HepG2 (cell line): ENCODE measurements around the gene PPOX. TPM values are rescaled to one million over a fixed set of nuclear protein-coding genes. Genes with fewer than 3 reads are reported as not detected.

ENCODE experiments used
- ATF2 ChIP-seq: sonication (generic); formaldehyde crosslinking; IDR thresholded peaks from 2 replicates; pipeline ENCODE4 v1.4.0; 2020; ENCODE audit warnings: missing genetic modification reagents
- CEBPG ChIP-seq: IDR thresholded peaks from 2 replicates; pipeline ENCODE4 v1.6.1; 2016
- CREM ChIP-seq, 2 experiments: sonication (generic) in 1 of 2; formaldehyde crosslinking in 1 of 2; IDR thresholded peaks; 2 replicates each; pipeline versions ENCODE4 v1.4.0 to v1.6.1; 2016 to 2020; ENCODE audit warnings: antibody characterized with exemption in 1 of 2, mild to moderate bottlenecking in 1 of 2, missing genetic modification reagents in 1 of 2
- KDM6A ChIP-seq: IDR thresholded peaks from 2 replicates; pipeline ENCODE4 v1.6.1; 2016; ENCODE audit warnings: low read depth
- MTF2 ChIP-seq: sonication (generic); formaldehyde crosslinking; IDR thresholded peaks from 2 replicates; pipeline ENCODE4 v1.5.0; 2020; ENCODE audit warnings: missing genetic modification reagents, borderline replicate concordance
- PRDM15 ChIP-seq: sonication (generic); formaldehyde crosslinking; IDR thresholded peaks from 2 replicates; pipeline ENCODE4 v1.4.0; 2020; ENCODE audit warnings: missing genetic modification reagents
- RARA ChIP-seq: IDR thresholded peaks from 2 replicates; pipeline ENCODE4 v1.6.1; 2016; ENCODE audit warnings: missing genetic modification reagents, missing compliant biosample characterization
- RFX3 ChIP-seq: IDR thresholded peaks from 2 replicates; pipeline ENCODE4 v1.6.1; 2016; ENCODE audit warnings: missing biosample characterization, missing genetic modification reagents
- RNF2 ChIP-seq: fragments of 450-650 bp; conservative IDR thresholded peaks from 2 replicates; pipeline ENCODE4 v1.6.1; 2016; ENCODE audit warnings: low read depth
- TOPORS ChIP-seq: sonication (generic); formaldehyde crosslinking; IDR thresholded peaks from 2 replicates; pipeline ENCODE4 v1.8.0; 2023; ENCODE audit warnings: mild to moderate bottlenecking, missing genetic modification reagents
- TP53 ChIP-seq: sonication (generic); formaldehyde crosslinking; conservative IDR thresholded peaks from 2 replicates; pipeline ENCODE4 v1.4.0; 2020; ENCODE audit warnings: missing genetic modification reagents
- U2AF2 ChIP-seq: fragments of 200-400 bp; formaldehyde crosslinking; IDR thresholded peaks from 2 replicates; pipeline ENCODE4 v1.6.1; 2017; ENCODE audit warnings: low read depth, mild to moderate bottlenecking, low read length
- YEATS4 ChIP-seq: sonication (generic); formaldehyde crosslinking; IDR thresholded peaks from 2 replicates; pipeline ENCODE4 v1.4.0; 2020; ENCODE audit warnings: missing genetic modification reagents, borderline replicate concordance
- ZNF672 ChIP-seq: sonication (generic); formaldehyde crosslinking; IDR thresholded peaks from 2 replicates; pipeline ENCODE4 v1.8.1; 2022; ENCODE audit warnings: missing genetic modification reagents
- ZNF841 ChIP-seq: sonication (generic); formaldehyde crosslinking; IDR thresholded peaks from 2 replicates; pipeline ENCODE4 v1.8.1; 2023; ENCODE audit warnings: missing genetic modification reagents, borderline replicate concordance
- polyA plus RNA-seq, 8 experiments: library from polyadenylated mRNA; depleted of rRNA in 3 of 8; stranded (reverse) in 7 of 8; unstranded in 1 of 8; fragments of >200 nt; fragmentation: Illumina TruSeq in 4 of 8; extraction: Trizol in 4 of 8; gene quantifications; 2 replicates each; pipeline versions ENCODE4 v1.2.1 to v1.2.3, GENCODE V29; 2011 to 2016; ENCODE audit warnings: low read depth in 4 of 8, missing spikeins in 1 of 8, mixed read lengths in 1 of 8; ENCODE audit not compliant: insufficient read depth in 1 of 8
- total RNA-seq, 5 experiments: library from RNA; depleted of rRNA; stranded (reverse); fragments of >200 nt; fragmentation: Illumina TruSeq; extraction: Trizol; gene quantifications; 2 replicates each; pipeline ENCODE4 v1.2.3, GENCODE V29; 2016; ENCODE audit warnings: low read depth in 1 of 5
- TF ChIP-seq, protein P1 (sequence below): fragments of 450-650 bp; IDR thresholded peaks from 2 replicates; pipeline ENCODE4 v1.6.1; 2017
- TF ChIP-seq, protein P2 (sequence below): sonication (generic); IDR thresholded peaks from 2 replicates; pipeline ENCODE4 v1.6.1; 2016; ENCODE audit warnings: low read depth, borderline replicate concordance
- TF ChIP-seq, protein P3 (sequence below): sonication (generic); formaldehyde crosslinking; IDR thresholded peaks from 2 replicates; pipeline ENCODE4 v1.5.0; 2020; ENCODE audit warnings: missing genetic modification reagents

The PPOX gene
- total and polyA plus RNA-seq, 2 of the 13 experiments (the other 11 are each of a cell fraction or from before 2014, with no cell fraction given): 15.5 to 27.7 TPM

DNA sequence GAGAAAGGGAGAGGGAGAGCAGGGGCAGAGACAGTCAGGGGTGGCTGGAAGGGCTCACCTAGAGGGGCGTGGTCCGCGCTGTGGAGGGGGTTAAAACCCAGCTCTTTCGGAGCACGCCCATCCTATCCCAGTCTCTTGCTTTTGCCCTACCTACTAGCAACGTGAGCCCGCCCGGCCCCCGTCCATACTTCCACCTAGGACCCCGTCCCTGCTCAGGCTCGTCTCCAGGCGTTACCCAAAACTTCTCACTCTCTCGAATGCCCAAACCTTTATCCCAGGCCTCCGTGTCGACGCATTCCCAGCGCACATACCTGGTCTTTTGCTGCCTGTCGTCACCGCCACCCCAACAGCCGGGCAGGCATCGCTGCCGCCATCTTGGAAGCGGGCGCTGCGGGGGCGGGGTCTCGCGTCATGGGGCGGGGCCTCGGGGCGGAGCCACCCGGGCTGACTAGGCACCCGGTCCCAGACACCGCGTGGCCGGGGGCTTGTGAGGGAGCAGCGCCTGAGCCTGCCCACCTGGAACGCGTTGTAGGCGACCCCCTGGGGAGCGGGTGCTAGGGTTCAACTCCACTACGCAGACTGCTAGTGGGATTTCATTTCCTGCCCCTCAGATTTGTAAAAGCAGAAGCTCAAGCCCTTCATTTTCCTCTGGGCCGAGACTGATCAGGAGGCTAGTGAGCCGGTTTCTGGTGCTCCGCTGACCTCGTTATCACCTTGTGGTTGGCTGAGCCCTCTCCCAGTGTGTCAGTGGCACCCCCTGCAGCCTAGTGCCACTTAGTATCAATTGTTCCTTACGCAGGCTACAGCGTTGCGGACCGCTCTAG, 11.1 kb downstream of the PPOX start, which contains the start of gene B4GALT3 (continued):
- TF ChIP-seq, protein P1, sequence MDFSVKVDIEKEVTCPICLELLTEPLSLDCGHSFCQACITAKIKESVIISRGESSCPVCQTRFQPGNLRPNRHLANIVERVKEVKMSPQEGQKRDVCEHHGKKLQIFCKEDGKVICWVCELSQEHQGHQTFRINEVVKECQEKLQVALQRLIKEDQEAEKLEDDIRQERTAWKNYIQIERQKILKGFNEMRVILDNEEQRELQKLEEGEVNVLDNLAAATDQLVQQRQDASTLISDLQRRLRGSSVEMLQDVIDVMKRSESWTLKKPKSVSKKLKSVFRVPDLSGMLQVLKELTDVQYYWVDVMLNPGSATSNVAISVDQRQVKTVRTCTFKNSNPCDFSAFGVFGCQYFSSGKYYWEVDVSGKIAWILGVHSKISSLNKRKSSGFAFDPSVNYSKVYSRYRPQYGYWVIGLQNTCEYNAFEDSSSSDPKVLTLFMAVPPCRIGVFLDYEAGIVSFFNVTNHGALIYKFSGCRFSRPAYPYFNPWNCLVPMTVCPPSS: no peak
- TF ChIP-seq KDM6A (CRISPR knock-in tag): no peak
- TF ChIP-seq, protein P2, sequence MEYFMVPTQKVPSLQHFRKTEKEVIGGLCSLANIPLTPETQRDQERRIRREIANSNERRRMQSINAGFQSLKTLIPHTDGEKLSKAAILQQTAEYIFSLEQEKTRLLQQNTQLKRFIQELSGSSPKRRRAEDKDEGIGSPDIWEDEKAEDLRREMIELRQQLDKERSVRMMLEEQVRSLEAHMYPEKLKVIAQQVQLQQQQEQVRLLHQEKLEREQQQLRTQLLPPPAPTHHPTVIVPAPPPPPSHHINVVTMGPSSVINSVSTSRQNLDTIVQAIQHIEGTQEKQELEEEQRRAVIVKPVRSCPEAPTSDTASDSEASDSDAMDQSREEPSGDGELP: peak; percentile 34; the same call in 1 of the 2 replicates
- no peak for TF ChIP-seq RFX3
- TF ChIP-seq CEBPG (CRISPR knock-in tag): 0 out of 2 replicates have a peak, but pooled peaks have one; percentile 22
- TF ChIP-seq TOPORS (CRISPR knock-in tag): no peak
- peak; percentile 63 for TF ChIP-seq RARA (CRISPR knock-in tag)
- TF ChIP-seq, protein P3, sequence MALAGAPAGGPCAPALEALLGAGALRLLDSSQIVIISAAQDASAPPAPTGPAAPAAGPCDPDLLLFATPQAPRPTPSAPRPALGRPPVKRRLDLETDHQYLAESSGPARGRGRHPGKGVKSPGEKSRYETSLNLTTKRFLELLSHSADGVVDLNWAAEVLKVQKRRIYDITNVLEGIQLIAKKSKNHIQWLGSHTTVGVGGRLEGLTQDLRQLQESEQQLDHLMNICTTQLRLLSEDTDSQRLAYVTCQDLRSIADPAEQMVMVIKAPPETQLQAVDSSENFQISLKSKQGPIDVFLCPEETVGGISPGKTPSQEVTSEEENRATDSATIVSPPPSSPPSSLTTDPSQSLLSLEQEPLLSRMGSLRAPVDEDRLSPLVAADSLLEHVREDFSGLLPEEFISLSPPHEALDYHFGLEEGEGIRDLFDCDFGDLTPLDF (CRISPR knock-in tag): 0 out of 2 replicates have a peak, but pooled peaks have one; percentile 31
- no peak for TF ChIP-seq ZNF672 (CRISPR knock-in tag)
- no peak for TF ChIP-seq U2AF2
- no peak for TF ChIP-seq PRDM15
- TF ChIP-seq ZNF841 (CRISPR knock-in tag): no peak
- TF ChIP-seq YEATS4 (CRISPR knock-in tag): peak; percentile 94
- TF ChIP-seq MTF2 (CRISPR knock-in tag): peak; percentile 78; the same call in 1 of the 2 replicates
- no peak for TF ChIP-seq TP53 (CRISPR knock-in tag)
- TF ChIP-seq RNF2: peak; percentile 79; the same call in 1 of the 2 replicates
- TF ChIP-seq ATF2: 0 out of 2 replicates have a peak, but pooled peaks have one; percentile 48
- TF ChIP-seq CREM (IDR thresholded peaks at IDR 0.05): peak; percentile 42
- peak; percentile 4; the same call in 1 of the 2 replicates for TF ChIP-seq CREM (CRISPR knock-in tag; IDR thresholded peaks at IDR 0.05)
